Ishikawa (cell line): ENCODE results near the gene KDM7A.

Experiments
- CEBPB ChIP-seq: IDR thresholded peaks from 2 replicates; pipeline ENCODE4 v1.6.1; 2012
- CREB1 ChIP-seq: IDR thresholded peaks from 2 replicates; pipeline ENCODE4 v1.6.1; 2012; ENCODE audit warnings: low read depth
- EGR1 ChIP-seq: IDR thresholded peaks from 2 replicates; pipeline ENCODE4 v1.6.1; 2012
- EP300 ChIP-seq: IDR thresholded peaks from 2 replicates; pipeline ENCODE4 v1.6.1; 2012; ENCODE audit warnings: borderline replicate concordance
- FOXM1 ChIP-seq: IDR thresholded peaks from 2 replicates; pipeline ENCODE4 v1.6.1; 2012; ENCODE audit warnings: low read depth, borderline replicate concordance
- MAX ChIP-seq: IDR thresholded peaks from 2 replicates; pipeline ENCODE4 v1.6.1; 2012
- NFIC ChIP-seq: IDR thresholded peaks from 2 replicates; pipeline ENCODE4 v1.6.1; 2012
- RAD21 ChIP-seq: IDR thresholded peaks from 2 replicates; pipeline ENCODE4 v1.6.1; 2012; ENCODE audit warnings: low read depth
- REST ChIP-seq: IDR thresholded peaks from 2 replicates; pipeline ENCODE4 v1.6.1; 2012; ENCODE audit warnings: low read depth, mild to moderate bottlenecking
- TAF1 ChIP-seq: IDR thresholded peaks from 2 replicates; pipeline ENCODE4 v1.6.1; 2012; ENCODE audit warnings: low read depth, mild to moderate bottlenecking
- TCF12 ChIP-seq: IDR thresholded peaks from 2 replicates; pipeline ENCODE4 v1.6.1; 2012; ENCODE audit warnings: low read depth
- TEAD4 ChIP-seq: IDR thresholded peaks from 2 replicates; pipeline ENCODE4 v1.6.1; 2012
- USF1 ChIP-seq: IDR thresholded peaks from 2 replicates; pipeline ENCODE4 v1.6.1; 2012
- YY1 ChIP-seq: IDR thresholded peaks from 2 replicates; pipeline ENCODE4 v1.6.1; 2012; ENCODE audit warnings: low read depth
- ZBTB7A ChIP-seq: IDR thresholded peaks from 2 replicates; pipeline ENCODE4 v1.6.1; 2012; ENCODE audit warnings: low read depth

Gene KDM7A

GRCh38 chr7:140218656-140219055, 41.9 kb upstream of the KDM7A start:
- TF ChIP-seq RAD21: no peak
- TF ChIP-seq FOXM1: no peak
- peak; percentile 15; the same call in 1 of the 2 replicates for TF ChIP-seq TCF12
- TF ChIP-seq YY1: no peak
- TF ChIP-seq TAF1: no peak

- TF ChIP-seq EP300 (no peak), TAF1 (no peak), EGR1 (no peak), CREB1 (no peak), MAX (no peak), CEBPB (no peak), REST (no peak), RAD21 (no peak), TCF12 (no peak), NFIC (no peak), USF1 (no peak), YY1 (no peak), FOXM1 (no peak), ZBTB7A (no peak), TEAD4 (no peak)
Observed at GRCh38 chr7:140217750-140218501, 41.1 kb upstream of the KDM7A start.

GRCh38 chr7:140215281-140215680, 38.5 kb upstream of the KDM7A start:
- TF ChIP-seq NFIC (no peak), EP300 (no peak), REST (no peak), FOXM1 (no peak), TCF12 (no peak), MAX (no peak), RAD21 (no peak), CEBPB (no peak), TAF1 (no peak), CREB1 (no peak), ZBTB7A (no peak), YY1 (no peak), EGR1 (no peak), USF1 (no peak)

- no peak for TF ChIP-seq EGR1
- peak; percentile 52; the same call in 1 of the 2 replicates for TF ChIP-seq NFIC
- TF ChIP-seq ZBTB7A: peak; percentile 37; the same call in 1 of the 2 replicates
- no peak for TF ChIP-seq TAF1
- no peak for TF ChIP-seq FOXM1
- TF ChIP-seq RAD21: no peak
- TF ChIP-seq MAX: no peak
- TF ChIP-seq TCF12: no peak
Observed at GRCh38 chr7:140214075-140214684, 37.4 kb upstream of the KDM7A start.

GRCh38 chr7:140213684-140214074, 36.9 kb upstream of the KDM7A start:
- TF ChIP-seq YY1: no peak
- TF ChIP-seq USF1: no peak
- no peak for TF ChIP-seq EP300
